ENCODE measurements around the gene CXorf49. TPM values are rescaled to one million over a fixed set of nuclear protein-coding genes. Genes with fewer than 3 reads are reported as not detected.
A peak's percentile ranks its signal among the peaks of the same experiment; 100 is the strongest.
"Not testable (repeated sequence)": the region's sequence is repeated elsewhere in the genome, so short reads cannot be mapped to it uniquely, and the experiment has no call there.

Gene CXorf49
- total RNA-seq, 2 experiments from 2014 or later = not detected

- POLR2A ChIA-PET; H3K27me3 Mint-ChIP-seq; H3K4me3 Mint-ChIP-seq; H3K4me1 Mint-ChIP-seq (ENCODE audit: low read depth); intact Hi-C loops (cut with micrococcal nuclease); CTCF ChIA-PET; H3K9me3 Mint-ChIP-seq; H3K36me3 Mint-ChIP-seq; DNase-seq; H3K27ac Mint-ChIP-seq: not testable (repeated sequence)
These were observed 19.6 kb downstream of the CXorf49 start for GRCh38 chrX:71698299-71699022.

GRCh38 chrX:71697466-71698298 is 20.4 kb downstream of the CXorf49 start:
- POLR2A ChIA-PET; H3K4me1 Mint-ChIP-seq (ENCODE audit: low read depth); H3K9me3 Mint-ChIP-seq; CTCF ChIA-PET; DNase-seq; H3K27me3 Mint-ChIP-seq; H3K36me3 Mint-ChIP-seq; intact Hi-C loops (cut with micrococcal nuclease); H3K27ac Mint-ChIP-seq; H3K4me3 Mint-ChIP-seq: not testable (repeated sequence)

- H3K36me3 Mint-ChIP-seq; POLR2A ChIA-PET; H3K9me3 Mint-ChIP-seq; intact Hi-C loops (cut with micrococcal nuclease); CTCF ChIA-PET; DNase-seq; H3K4me3 Mint-ChIP-seq; H3K27me3 Mint-ChIP-seq; H3K27ac Mint-ChIP-seq; H3K4me1 Mint-ChIP-seq (ENCODE audit: low read depth): not testable (repeated sequence)
These were observed 21.2 kb downstream of the CXorf49 start for GRCh38 chrX:71696641-71697465.

- CTCF ChIA-PET = no interaction called here
- Mint-ChIP-seq H3K4me3 (no peak overlapping the region), H3K36me3 (no peaks in the 10 kb centered on the region), H3K9me3 (no peaks in the 10 kb centered on the region), H3K27ac (no peak overlapping the region), H3K27me3 (no peaks in the 10 kb centered on the region), H3K4me1 (ENCODE audit: low read depth) (no peaks in the 10 kb centered on the region)
- POLR2A ChIA-PET = no interaction called here
- intact Hi-C loops (cut with micrococcal nuclease) = no loop called here
- no peak for DNase-seq
These were observed 38.4 kb downstream of the CXorf49 start for GRCh38 chrX:71679575-71680207.

GRCh38 chrX:71677195-71677594 is 40.9 kb downstream of the CXorf49 start:
- H3K4me1 Mint-ChIP-seq (ENCODE audit: low read depth); POLR2A ChIA-PET; H3K27ac Mint-ChIP-seq; H3K27me3 Mint-ChIP-seq; H3K9me3 Mint-ChIP-seq; intact Hi-C loops (cut with micrococcal nuclease); DNase-seq; H3K36me3 Mint-ChIP-seq; H3K4me3 Mint-ChIP-seq; CTCF ChIA-PET: not testable (repeated sequence)

- intact Hi-C loops (cut with micrococcal nuclease); CTCF ChIA-PET; H3K9me3 Mint-ChIP-seq; H3K27ac Mint-ChIP-seq; DNase-seq; H3K4me1 Mint-ChIP-seq (ENCODE audit: low read depth); H3K27me3 Mint-ChIP-seq; H3K4me3 Mint-ChIP-seq; POLR2A ChIA-PET; H3K36me3 Mint-ChIP-seq: not testable (repeated sequence)
These were observed 41.9 kb downstream of the CXorf49 start for GRCh38 chrX:71676068-71676795.

- not testable (repeated sequence) for H3K4me3 Mint-ChIP-seq, H3K27me3 Mint-ChIP-seq
These were observed 42.4 kb downstream of the CXorf49 start for GRCh38 chrX:71675636-71676035.

GRCh38 chrX:71671938-71672337 is 46.1 kb downstream of the CXorf49 start:
- H3K4me3 Mint-ChIP-seq = no peak overlapping the region
- intact Hi-C loops (cut with micrococcal nuclease) = no loop called here
- ChIA-PET CTCF (no interaction called here), POLR2A (no interaction called here)
- H3K27ac Mint-ChIP-seq = no peak overlapping the region
- H3K9me3 Mint-ChIP-seq = no peaks in the 10 kb centered on the region
- peaks cover 21% of the 10 kb centered on the region for H3K4me1 Mint-ChIP-seq (ENCODE audit: low read depth)
- H3K36me3 Mint-ChIP-seq = no peaks in the 10 kb centered on the region
- no peak for DNase-seq
- no peaks in the 10 kb centered on the region for H3K27me3 Mint-ChIP-seq

More at GRCh38 chrX:71675636-71676035, 42.4 kb downstream of the CXorf49 start:
- DNase-seq; intact Hi-C loops (cut with micrococcal nuclease); CTCF ChIA-PET; POLR2A ChIA-PET; H3K27ac Mint-ChIP-seq; H3K36me3 Mint-ChIP-seq; H3K9me3 Mint-ChIP-seq: not testable (repeated sequence)
- H3K4me1 Mint-ChIP-seq (ENCODE audit: low read depth) = peaks cover 14% of the 10 kb centered on the region

GRCh38 chrX:71671043-71671780 is 46.9 kb downstream of the CXorf49 start:
- no peaks in the 10 kb centered on the region for H3K36me3 Mint-ChIP-seq
- no peaks in the 10 kb centered on the region for H3K9me3 Mint-ChIP-seq
- intact Hi-C loops (cut with micrococcal nuclease) = no loop called here
- H3K27ac Mint-ChIP-seq = no peak overlapping the region
- H3K27me3 Mint-ChIP-seq = no peaks in the 10 kb centered on the region
- CTCF ChIA-PET = interaction anchor here (2.9 kb wide), 1 partner anchor 188 kb away, joined by 20 read pairs; no protein-coding TSS in a partner anchor
- peak; percentile 82 for DNase-seq
- peak overlapping the region; percentile 12 for H3K4me3 Mint-ChIP-seq
- POLR2A ChIA-PET = no interaction called here
- peaks cover 21% of the 10 kb centered on the region for H3K4me1 Mint-ChIP-seq (ENCODE audit: low read depth)

GRCh38 chrX:71669947-71670346 is 48.1 kb downstream of the CXorf49 start:
- H3K36me3 Mint-ChIP-seq, H3K4me3 Mint-ChIP-seq, H3K9me3 Mint-ChIP-seq, H3K27me3 Mint-ChIP-seq, H3K27ac Mint-ChIP-seq, POLR2A ChIA-PET: not testable (repeated sequence)
- peak; percentile 54 for DNase-seq
- intact Hi-C loops (cut with micrococcal nuclease) = loop anchor here (1.0 kb wide), 1 partner anchor 189 kb away; no protein-coding TSS in a partner anchor
- peaks cover 21% of the 10 kb centered on the region for H3K4me1 Mint-ChIP-seq (ENCODE audit: low read depth)
- CTCF ChIA-PET = interaction anchor here (1.4 to 2.9 kb wide), 2 partner anchors 52 to 190 kb away, joined by 5 to 20 read pairs; partner anchors contain the start of gene CXCR3

- Mint-ChIP-seq H3K36me3 (no peaks in the 10 kb centered on the region), H3K27ac (no peak overlapping the region), H3K9me3 (no peaks in the 10 kb centered on the region), H3K4me1 (ENCODE audit: low read depth) (peaks cover 21% of the 10 kb centered on the region), H3K4me3 (no peak overlapping the region), H3K27me3 (no peaks in the 10 kb centered on the region)
- DNase-seq = no peak
- ChIA-PET CTCF (interaction anchor here (1.4 to 2.9 kb wide), 2 partner anchors 51 to 190 kb away, joined by 5 to 20 read pairs; partner anchors contain the start of gene CXCR3), POLR2A (no interaction called here)
- intact Hi-C loops (cut with micrococcal nuclease) = no loop called here
These were observed 48.6 kb downstream of the CXorf49 start for GRCh38 chrX:71669492-71669891.
